Liver (tissue), 3 donors: ENCODE results near the gene POLE2.

ENCODE experiments used
- ATF3 ChIP-seq: IDR thresholded peaks from 2 replicates; pipeline ENCODE4 v1.6.1; 2016; ENCODE audit warnings: antibody characterized with exemption
- CTCF ChIP-seq: fragments of 150-350 bp; IDR thresholded peaks from 2 replicates; pipeline ENCODE4 v1.5.1; 2017; ENCODE audit warnings: improper control_type of control experiment, low read depth, low read length; ENCODE audit not compliant: missing input control
- EGR1 ChIP-seq, 2 donors: IDR thresholded peaks; 2 replicates each; pipeline ENCODE4 v1.6.1; 2016 to 2018; ENCODE audit warnings: antibody characterized with exemption in 2 of 2, low read depth in 2 of 2
- GABPA ChIP-seq, 2 donors: IDR thresholded peaks in 1 of 2; conservative IDR thresholded peaks in 1 of 2; 2 replicates each; pipeline ENCODE4 v1.6.1; 2016; ENCODE audit warnings: antibody characterized with exemption in 2 of 2, mild to moderate bottlenecking in 1 of 2, moderate library complexity in 1 of 2
- HNF4G ChIP-seq: IDR thresholded peaks from 2 replicates; pipeline ENCODE4 v1.6.1; 2016; ENCODE audit warnings: antibody characterized with exemption
- JUND ChIP-seq, 2 donors: IDR thresholded peaks; 2 replicates each; pipeline ENCODE4 v1.6.1; 2016; ENCODE audit warnings: antibody characterized with exemption in 2 of 2
- MAX ChIP-seq: IDR thresholded peaks from 2 replicates; pipeline ENCODE4 v1.6.1; 2016; ENCODE audit warnings: antibody characterized with exemption
- RAD21 ChIP-seq, 2 donors: IDR thresholded peaks; 2 replicates each; pipeline ENCODE4 v1.6.1; 2016; ENCODE audit warnings: antibody characterized with exemption in 2 of 2, mild to moderate bottlenecking in 2 of 2
- REST ChIP-seq: IDR thresholded peaks from 2 replicates; pipeline ENCODE4 v1.6.1; 2016; ENCODE audit warnings: antibody characterized with exemption, mild to moderate bottlenecking
- RXRA ChIP-seq, 2 donors: IDR thresholded peaks; 2 replicates each; pipeline ENCODE4 v1.6.1; 2017 to 2018; ENCODE audit warnings: antibody characterized with exemption in 2 of 2, mild to moderate bottlenecking in 1 of 2
- TAF1 ChIP-seq: conservative IDR thresholded peaks from 2 replicates; pipeline ENCODE4 v1.6.1; 2016; ENCODE audit warnings: antibody characterized with exemption, mild to moderate bottlenecking
- YY1 ChIP-seq: IDR thresholded peaks from 2 replicates; pipeline ENCODE4 v1.6.1; 2016; ENCODE audit warnings: antibody characterized with exemption, mild to moderate bottlenecking
- ZBTB33 ChIP-seq: IDR thresholded peaks from 2 replicates; pipeline ENCODE4 v1.6.1; 2016; ENCODE audit warnings: antibody characterized with exemption
- donor health status: healthy.
- donor health status: healthy.

- TF ChIP-seq CTCF (no peak), ATF3 (no peak), REST (no peak), JUND (IDR thresholded peaks at IDR 0.05) (no peak), RAD21 (IDR thresholded peaks at IDR 0.05) (no peak), YY1 (no peak), EGR1 (IDR thresholded peaks at IDR 0.05; ENCODE audit: low read depth in 2 of 2) (no peak), RXRA (IDR thresholded peaks at IDR 0.05) (no peak), MAX (no peak), TAF1 (no peak), ZBTB33 (no peak), GABPA (IDR thresholded peaks at IDR 0.05 in 1 of 2, conservative IDR thresholded peaks at IDR 0.05 in 1 of 2) (no peak), HNF4G (no peak)
Measured at GRCh38 chr14:49654511-49654910, 33.5 kb downstream of the POLE2 start.
